ENCODE data around the gene TSPAN32. TPM values are rescaled to one million over a fixed set of nuclear protein-coding genes. Genes with fewer than 3 reads are reported as not detected.

Gene TSPAN32
- total RNA-seq, 2 donors from 2014 or later, result not detected

DNA sequence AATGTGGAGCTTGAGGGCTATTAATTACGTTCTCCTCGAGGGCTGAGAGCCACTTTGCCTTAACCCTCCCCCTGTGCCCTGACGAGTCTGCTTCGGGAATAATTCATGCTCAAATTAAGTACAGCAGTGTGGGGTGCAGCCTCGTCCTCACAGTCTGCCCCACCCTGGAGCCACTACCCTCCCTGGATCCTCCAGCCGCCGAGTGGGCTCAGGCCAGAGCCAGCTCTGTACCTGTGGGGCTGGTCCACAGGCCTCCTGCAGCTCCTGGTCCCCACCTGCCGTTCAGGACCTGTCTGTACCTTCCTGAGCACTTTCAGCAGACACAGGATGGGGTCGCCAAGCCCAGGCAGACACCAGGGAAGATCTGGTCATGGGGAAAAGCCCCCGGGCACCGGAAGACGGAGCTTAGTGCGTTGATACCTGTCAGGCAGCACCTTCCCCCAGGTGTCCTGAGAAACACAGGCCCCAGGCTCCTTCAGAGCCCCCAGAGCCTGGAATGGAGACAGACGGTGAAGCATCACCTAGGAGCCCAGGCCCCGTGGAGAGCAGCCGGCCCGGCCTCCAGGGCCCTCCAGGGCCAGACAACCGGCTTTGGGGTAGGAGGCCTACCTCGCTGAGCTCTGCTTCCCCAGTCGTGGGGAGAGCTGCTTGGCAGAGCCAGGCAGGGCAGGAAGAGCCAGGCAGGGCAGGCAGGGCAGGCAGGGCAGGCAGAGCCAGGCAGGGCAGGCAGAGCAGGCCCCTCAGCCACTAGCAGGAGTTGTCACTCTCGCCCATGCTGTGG is 9.7 kb downstream of the TSPAN32 start:
- Histone ChIP-seq H3K4me1 (ENCODE audit: control insufficient read depth, insufficient read depth, low read length) (no peaks in the 10 kb centered on the region), H3K27me3 (ENCODE audit: control insufficient read depth, insufficient read depth, low read length, poor library complexity, severe bottlenecking) (no peaks in the 10 kb centered on the region), H3K27ac (ENCODE audit: low read depth, low read length) (no peak overlapping the region), H3K9me3 (ENCODE audit: control insufficient read depth, low read length) (no peaks in the 10 kb centered on the region), H3K9ac (ENCODE audit: extremely low read depth, low read length, poor library complexity, severe bottlenecking) (no peak overlapping the region), H3K4me3 (ENCODE audit: low read length) (no peak overlapping the region), H3K36me3 (ENCODE audit: control insufficient read depth, insufficient read depth, low read length) (no peaks in the 10 kb centered on the region)
- Mint-ChIP-seq H3K9me3 (no peaks in the 10 kb centered on the region), H3K27ac (no peak overlapping the region), H3K36me3 (ENCODE audit: low read depth) (no peaks in the 10 kb centered on the region), H3K4me1 (peaks cover 2% of the 10 kb centered on the region), H3K4me3 (no peak overlapping the region), H3K27me3 (ENCODE audit: insufficient read depth) (no peaks in the 10 kb centered on the region)
- TF ChIP-seq, protein P1, sequence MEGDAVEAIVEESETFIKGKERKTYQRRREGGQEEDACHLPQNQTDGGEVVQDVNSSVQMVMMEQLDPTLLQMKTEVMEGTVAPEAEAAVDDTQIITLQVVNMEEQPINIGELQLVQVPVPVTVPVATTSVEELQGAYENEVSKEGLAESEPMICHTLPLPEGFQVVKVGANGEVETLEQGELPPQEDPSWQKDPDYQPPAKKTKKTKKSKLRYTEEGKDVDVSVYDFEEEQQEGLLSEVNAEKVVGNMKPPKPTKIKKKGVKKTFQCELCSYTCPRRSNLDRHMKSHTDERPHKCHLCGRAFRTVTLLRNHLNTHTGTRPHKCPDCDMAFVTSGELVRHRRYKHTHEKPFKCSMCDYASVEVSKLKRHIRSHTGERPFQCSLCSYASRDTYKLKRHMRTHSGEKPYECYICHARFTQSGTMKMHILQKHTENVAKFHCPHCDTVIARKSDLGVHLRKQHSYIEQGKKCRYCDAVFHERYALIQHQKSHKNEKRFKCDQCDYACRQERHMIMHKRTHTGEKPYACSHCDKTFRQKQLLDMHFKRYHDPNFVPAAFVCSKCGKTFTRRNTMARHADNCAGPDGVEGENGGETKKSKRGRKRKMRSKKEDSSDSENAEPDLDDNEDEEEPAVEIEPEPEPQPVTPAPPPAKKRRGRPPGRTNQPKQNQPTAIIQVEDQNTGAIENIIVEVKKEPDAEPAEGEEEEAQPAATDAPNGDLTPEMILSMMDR (conservative IDR thresholded peaks at IDR 0.05), result no peak
- DNase-seq, result no peak
- 87 to 94% methylated on average over 15 to 21 of the region's 21 CpGs for WGBS, 2 experiments (ENCODE audit: insufficient coverage in 1 of 2, insufficient read length in 1 of 2)

GRCh38 chr11:2312232-2313042 is 10.6 kb downstream of the TSPAN32 start:
- no peak for DNase-seq
- Mint-ChIP-seq H3K36me3 (ENCODE audit: low read depth) (no peaks in the 10 kb centered on the region), H3K27ac (no peak overlapping the region), H3K27me3 (ENCODE audit: insufficient read depth) (peaks cover 2% of the 10 kb centered on the region), H3K9me3 (no peaks in the 10 kb centered on the region), H3K4me1 (peaks cover 2% of the 10 kb centered on the region), H3K4me3 (no peak overlapping the region)
- TF ChIP-seq, protein P1 (conservative IDR thresholded peaks at IDR 0.05), result peak; percentile 46
- no peak overlapping the region for H3K27ac ChIP-seq (ENCODE audit: low read depth, low read length)
- H3K9me3 ChIP-seq (ENCODE audit: control insufficient read depth, low read length), result no peaks in the 10 kb centered on the region
- H3K4me1 ChIP-seq (ENCODE audit: control insufficient read depth, insufficient read depth, low read length), result no peaks in the 10 kb centered on the region
- no peak overlapping the region for H3K9ac ChIP-seq (ENCODE audit: extremely low read depth, low read length, poor library complexity, severe bottlenecking)
- H3K27me3 ChIP-seq (ENCODE audit: control insufficient read depth, insufficient read depth, low read length, poor library complexity, severe bottlenecking), result no peaks in the 10 kb centered on the region
- H3K4me3 ChIP-seq (ENCODE audit: low read length), result no peak overlapping the region
- WGBS, 2 experiments (ENCODE audit: insufficient coverage in 1 of 2, insufficient read length in 1 of 2), result 87 to 91% methylated on average over 6 to 22 of the region's 22 CpGs
- H3K36me3 ChIP-seq (ENCODE audit: control insufficient read depth, insufficient read depth, low read length), result no peaks in the 10 kb centered on the region

- no peaks in the 10 kb centered on the region for H3K36me3 Mint-ChIP-seq (ENCODE audit: low read depth)
- Histone ChIP-seq H3K4me1 (ENCODE audit: control insufficient read depth, insufficient read depth, low read length) (no peaks in the 10 kb centered on the region), H3K36me3 (ENCODE audit: control insufficient read depth, insufficient read depth, low read length) (no peaks in the 10 kb centered on the region), H3K27ac (ENCODE audit: low read depth, low read length) (no peak overlapping the region), H3K9ac (ENCODE audit: extremely low read depth, low read length, poor library complexity, severe bottlenecking) (no peak overlapping the region), H3K9me3 (ENCODE audit: control insufficient read depth, low read length) (no peaks in the 10 kb centered on the region), H3K27me3 (ENCODE audit: control insufficient read depth, insufficient read depth, low read length, poor library complexity, severe bottlenecking) (no peaks in the 10 kb centered on the region), H3K4me3 (ENCODE audit: low read length) (no peak overlapping the region)
- H3K4me1 Mint-ChIP-seq, result peaks cover 2% of the 10 kb centered on the region
- no peak overlapping the region for H3K27ac Mint-ChIP-seq
- H3K27me3 Mint-ChIP-seq (ENCODE audit: insufficient read depth), result peaks cover 2% of the 10 kb centered on the region
- TF ChIP-seq, protein P1 (conservative IDR thresholded peaks at IDR 0.05), result no peak
- WGBS, 2 experiments (ENCODE audit: insufficient coverage in 1 of 2, insufficient read length in 1 of 2), result 92 to 93% methylated on average over 25 to 34 of the region's 34 CpGs
- DNase-seq, result no peak
- H3K4me3 Mint-ChIP-seq, result no peak overlapping the region
- peaks cover 3% of the 10 kb centered on the region for H3K9me3 Mint-ChIP-seq
Observed at GRCh38 chr11:2313051-2313951, 11.5 kb downstream of the TSPAN32 start.
